ENCODE measurements around the gene PLPPR3. TPM values are rescaled to one million over a fixed set of nuclear protein-coding genes. Genes with fewer than 3 reads are reported as not detected.

PLPPR3 gene
- total RNA-seq, 1 experiment from 2014 or later: 63.7 TPM

DNA sequence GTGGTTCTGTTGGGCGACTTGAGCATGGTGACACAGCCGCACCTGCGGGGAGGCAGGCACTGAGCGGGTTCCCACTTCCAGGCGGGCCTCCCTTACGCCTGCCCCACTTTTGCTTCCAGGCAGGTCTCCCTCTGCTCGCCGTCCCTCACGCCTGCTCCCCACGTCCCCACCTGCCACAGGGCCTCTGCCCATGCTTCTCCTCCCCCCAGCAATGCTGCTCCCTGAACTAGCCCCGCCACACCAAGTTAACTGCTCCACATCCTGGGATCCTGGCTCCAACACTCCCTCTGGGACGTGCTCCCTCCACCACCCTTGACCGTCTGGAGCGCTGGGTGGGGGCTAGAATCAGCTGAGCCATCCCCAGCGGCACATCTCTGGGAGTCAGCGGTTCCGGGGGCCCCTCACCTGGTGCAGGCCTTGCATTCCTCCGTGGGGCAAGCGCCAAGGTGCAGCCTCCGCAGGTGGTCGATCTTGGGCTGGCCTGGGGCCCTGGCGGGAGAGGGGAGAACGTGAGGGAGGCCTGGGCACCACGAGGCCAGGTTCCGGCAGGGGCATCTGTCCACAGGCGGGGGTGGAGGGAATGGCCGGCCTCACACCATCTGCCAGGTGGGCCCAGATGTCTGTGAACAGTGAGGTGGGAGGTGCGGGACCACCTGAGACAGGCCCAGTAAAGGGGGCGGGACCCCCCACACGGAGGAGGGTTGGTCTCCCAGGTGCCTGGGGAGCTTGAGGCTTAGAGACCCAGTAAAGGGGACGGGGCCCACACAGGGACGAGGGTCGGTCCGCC lies 46.9 kb upstream of the PLPPR3 start:
- Histone ChIP-seq H3K27ac (ENCODE audit: low read length) (no peak overlapping the region), H3K9me3 (ENCODE audit: control insufficient read depth, insufficient read depth, low read depth, low read length) (no peaks in the 10 kb centered on the region), H3K27me3 (ENCODE audit: control insufficient read depth, insufficient read depth, low read length) (no peaks in the 10 kb centered on the region), H3K4me3 (ENCODE audit: low read depth in 2 of 2, low read length in 2 of 2) (no peak overlapping the region), H3K36me3 (ENCODE audit: control insufficient read depth, insufficient read depth, low read length) (no peaks in the 10 kb centered on the region), H3K4me1 (ENCODE audit: control insufficient read depth, insufficient read depth, low read length) (peaks cover 5% of the 10 kb centered on the region; the same call in 1 of the 2 replicates)
- intact Hi-C loops (cut with micrococcal nuclease; ENCODE audit: unreplicated experiment): no loop called here
- POLR2A ChIA-PET: no interaction called here
- TF ChIP-seq, protein P1, sequence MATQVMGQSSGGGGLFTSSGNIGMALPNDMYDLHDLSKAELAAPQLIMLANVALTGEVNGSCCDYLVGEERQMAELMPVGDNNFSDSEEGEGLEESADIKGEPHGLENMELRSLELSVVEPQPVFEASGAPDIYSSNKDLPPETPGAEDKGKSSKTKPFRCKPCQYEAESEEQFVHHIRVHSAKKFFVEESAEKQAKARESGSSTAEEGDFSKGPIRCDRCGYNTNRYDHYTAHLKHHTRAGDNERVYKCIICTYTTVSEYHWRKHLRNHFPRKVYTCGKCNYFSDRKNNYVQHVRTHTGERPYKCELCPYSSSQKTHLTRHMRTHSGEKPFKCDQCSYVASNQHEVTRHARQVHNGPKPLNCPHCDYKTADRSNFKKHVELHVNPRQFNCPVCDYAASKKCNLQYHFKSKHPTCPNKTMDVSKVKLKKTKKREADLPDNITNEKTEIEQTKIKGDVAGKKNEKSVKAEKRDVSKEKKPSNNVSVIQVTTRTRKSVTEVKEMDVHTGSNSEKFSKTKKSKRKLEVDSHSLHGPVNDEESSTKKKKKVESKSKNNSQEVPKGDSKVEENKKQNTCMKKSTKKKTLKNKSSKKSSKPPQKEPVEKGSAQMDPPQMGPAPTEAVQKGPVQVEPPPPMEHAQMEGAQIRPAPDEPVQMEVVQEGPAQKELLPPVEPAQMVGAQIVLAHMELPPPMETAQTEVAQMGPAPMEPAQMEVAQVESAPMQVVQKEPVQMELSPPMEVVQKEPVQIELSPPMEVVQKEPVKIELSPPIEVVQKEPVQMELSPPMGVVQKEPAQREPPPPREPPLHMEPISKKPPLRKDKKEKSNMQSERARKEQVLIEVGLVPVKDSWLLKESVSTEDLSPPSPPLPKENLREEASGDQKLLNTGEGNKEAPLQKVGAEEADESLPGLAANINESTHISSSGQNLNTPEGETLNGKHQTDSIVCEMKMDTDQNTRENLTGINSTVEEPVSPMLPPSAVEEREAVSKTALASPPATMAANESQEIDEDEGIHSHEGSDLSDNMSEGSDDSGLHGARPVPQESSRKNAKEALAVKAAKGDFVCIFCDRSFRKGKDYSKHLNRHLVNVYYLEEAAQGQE (IDR thresholded peaks at IDR 0.05; ENCODE audit: insufficient read depth in 1 of 2, low read depth in 2 of 2, low read length in 1 of 2): no peak
- TF ChIP-seq SIN3A (IDR thresholded peaks at IDR 0.05; ENCODE audit: borderline replicate concordance, insufficient read depth, low read depth, low read length) (no peak), TCF7L2 (IDR thresholded peaks at IDR 0.05; ENCODE audit: low read depth, low read length) (no peak), POLR2AphosphoS5 (IDR thresholded peaks at IDR 0.05; ENCODE audit: low read depth, low read length) (no peak)
- TF ChIP-seq, protein P2, sequence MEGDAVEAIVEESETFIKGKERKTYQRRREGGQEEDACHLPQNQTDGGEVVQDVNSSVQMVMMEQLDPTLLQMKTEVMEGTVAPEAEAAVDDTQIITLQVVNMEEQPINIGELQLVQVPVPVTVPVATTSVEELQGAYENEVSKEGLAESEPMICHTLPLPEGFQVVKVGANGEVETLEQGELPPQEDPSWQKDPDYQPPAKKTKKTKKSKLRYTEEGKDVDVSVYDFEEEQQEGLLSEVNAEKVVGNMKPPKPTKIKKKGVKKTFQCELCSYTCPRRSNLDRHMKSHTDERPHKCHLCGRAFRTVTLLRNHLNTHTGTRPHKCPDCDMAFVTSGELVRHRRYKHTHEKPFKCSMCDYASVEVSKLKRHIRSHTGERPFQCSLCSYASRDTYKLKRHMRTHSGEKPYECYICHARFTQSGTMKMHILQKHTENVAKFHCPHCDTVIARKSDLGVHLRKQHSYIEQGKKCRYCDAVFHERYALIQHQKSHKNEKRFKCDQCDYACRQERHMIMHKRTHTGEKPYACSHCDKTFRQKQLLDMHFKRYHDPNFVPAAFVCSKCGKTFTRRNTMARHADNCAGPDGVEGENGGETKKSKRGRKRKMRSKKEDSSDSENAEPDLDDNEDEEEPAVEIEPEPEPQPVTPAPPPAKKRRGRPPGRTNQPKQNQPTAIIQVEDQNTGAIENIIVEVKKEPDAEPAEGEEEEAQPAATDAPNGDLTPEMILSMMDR (IDR thresholded peaks at IDR 0.05): no peak
- CTCF ChIA-PET: no interaction called here
- no TSS peak for BruUV-seq (replicated peaks)
- ATAC-seq (no peak), DNase-seq (ENCODE audit: low read depth, low spot score) (no peak)
- in situ Hi-C loops (cut with HindIII; ENCODE audit: low pct_unique_long_range_greater_than_20kb, low sequenced_read_pairs): no loop called here

DNA sequence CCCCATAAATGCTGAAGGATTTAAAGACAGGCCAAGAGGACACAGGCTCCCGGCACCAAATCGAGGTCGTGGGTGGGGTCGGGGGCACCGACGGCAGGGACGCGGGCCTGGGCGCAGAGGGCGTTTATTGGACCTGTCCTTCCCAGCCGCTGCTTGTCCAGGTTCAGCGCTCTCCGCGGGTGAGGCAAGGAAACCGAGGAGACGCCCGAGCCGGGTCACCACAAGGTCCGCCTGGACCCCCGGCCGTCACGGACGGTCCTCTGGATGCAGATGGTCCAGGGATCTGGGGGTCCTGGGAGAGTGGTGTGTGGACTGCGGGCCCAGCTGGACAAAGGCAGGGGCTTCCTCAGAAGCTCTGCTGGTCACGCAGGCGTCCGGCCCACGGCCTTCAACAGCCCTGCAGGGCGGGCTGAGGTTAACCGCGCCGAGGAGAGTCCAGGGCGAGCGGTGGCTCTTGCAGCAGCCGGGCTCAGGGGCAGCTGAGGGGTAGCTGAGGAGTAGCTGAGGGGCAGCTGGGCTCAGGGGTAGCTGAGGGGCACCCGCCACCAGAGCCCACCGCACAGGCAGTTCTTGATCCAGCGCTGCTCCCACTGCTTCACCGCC lies 46.2 kb upstream of the PLPPR3 start:
- Histone ChIP-seq H3K4me1 (ENCODE audit: control insufficient read depth, insufficient read depth, low read length) (peaks cover 5% of the 10 kb centered on the region; the same call in 1 of the 2 replicates), H3K27ac (ENCODE audit: low read length) (no peak overlapping the region), H3K27me3 (ENCODE audit: control insufficient read depth, insufficient read depth, low read length) (no peaks in the 10 kb centered on the region), H3K36me3 (ENCODE audit: control insufficient read depth, insufficient read depth, low read length) (no peaks in the 10 kb centered on the region), H3K4me3 (ENCODE audit: low read depth in 2 of 2, low read length in 2 of 2) (no peak overlapping the region), H3K9me3 (ENCODE audit: control insufficient read depth, insufficient read depth, low read depth, low read length) (no peaks in the 10 kb centered on the region)
- ChIA-PET CTCF (no interaction called here), POLR2A (no interaction called here)
- no peak for TF ChIP-seq SIN3A (IDR thresholded peaks at IDR 0.05; ENCODE audit: borderline replicate concordance, insufficient read depth, low read depth, low read length)
- TF ChIP-seq, protein P1 (IDR thresholded peaks at IDR 0.05; ENCODE audit: insufficient read depth in 1 of 2, low read depth in 2 of 2, low read length in 1 of 2): no peak
- TF ChIP-seq, protein P2 (IDR thresholded peaks at IDR 0.05): no peak
- TF ChIP-seq TCF7L2 (IDR thresholded peaks at IDR 0.05; ENCODE audit: low read depth, low read length): no peak
- no peak for TF ChIP-seq POLR2AphosphoS5 (IDR thresholded peaks at IDR 0.05; ENCODE audit: low read depth, low read length)
- DNase-seq (ENCODE audit: low read depth, low spot score) (no peak), ATAC-seq (no peak)
- intact Hi-C loops (cut with micrococcal nuclease; ENCODE audit: unreplicated experiment): no loop called here
- in situ Hi-C loops (cut with HindIII; ENCODE audit: low pct_unique_long_range_greater_than_20kb, low sequenced_read_pairs): no loop called here
- BruUV-seq (replicated peaks): no TSS peak
